Muscle layer of duodenum (tissue), 2 donors: ENCODE results near the gene CAMKK1.
A peak's percentile ranks its signal among the peaks of the same experiment; 100 is the strongest.

Source experiments
- H3K27ac ChIP-seq: one replicate; pipeline ENCODE4 v1.7.0; 2013; ENCODE audit warnings: mild to moderate bottlenecking, low read length
- H3K27me3 ChIP-seq: one replicate; pipeline ENCODE4 v1.7.0; 2013; ENCODE audit warnings: low read depth, mild to moderate bottlenecking, control low read depth, low read length
- H3K36me3 ChIP-seq, 2 donors: one replicate each; pipeline ENCODE4 v1.7.0; 2013; ENCODE audit warnings: low read length in 2 of 2, control low read depth in 1 of 2, mild to moderate bottlenecking in 1 of 2; ENCODE audit not compliant: insufficient read depth in 2 of 2, control insufficient read depth in 1 of 2
- H3K4me1 ChIP-seq, 2 donors: one replicate each; pipeline ENCODE4 v1.7.0; 2013; ENCODE audit warnings: low read length in 2 of 2, mild to moderate bottlenecking in 2 of 2, control low read depth in 1 of 2, moderate library complexity in 1 of 2; ENCODE audit not compliant: insufficient read depth in 2 of 2, control insufficient read depth in 1 of 2
- H3K4me3 ChIP-seq, 2 donors: one replicate each; pipeline ENCODE4 v1.7.0; 2013; ENCODE audit warnings: low read length in 2 of 2, low read depth in 1 of 2, mild to moderate bottlenecking in 1 of 2
- H3K9me3 ChIP-seq, 2 donors: one replicate each; pipeline ENCODE4 v1.7.0; 2013; ENCODE audit warnings: low read length in 2 of 2, control low read depth in 1 of 2, mild to moderate bottlenecking in 1 of 2; ENCODE audit not compliant: control insufficient read depth in 1 of 2
- donor health status: healthy.

Gene CAMKK1

DNA sequence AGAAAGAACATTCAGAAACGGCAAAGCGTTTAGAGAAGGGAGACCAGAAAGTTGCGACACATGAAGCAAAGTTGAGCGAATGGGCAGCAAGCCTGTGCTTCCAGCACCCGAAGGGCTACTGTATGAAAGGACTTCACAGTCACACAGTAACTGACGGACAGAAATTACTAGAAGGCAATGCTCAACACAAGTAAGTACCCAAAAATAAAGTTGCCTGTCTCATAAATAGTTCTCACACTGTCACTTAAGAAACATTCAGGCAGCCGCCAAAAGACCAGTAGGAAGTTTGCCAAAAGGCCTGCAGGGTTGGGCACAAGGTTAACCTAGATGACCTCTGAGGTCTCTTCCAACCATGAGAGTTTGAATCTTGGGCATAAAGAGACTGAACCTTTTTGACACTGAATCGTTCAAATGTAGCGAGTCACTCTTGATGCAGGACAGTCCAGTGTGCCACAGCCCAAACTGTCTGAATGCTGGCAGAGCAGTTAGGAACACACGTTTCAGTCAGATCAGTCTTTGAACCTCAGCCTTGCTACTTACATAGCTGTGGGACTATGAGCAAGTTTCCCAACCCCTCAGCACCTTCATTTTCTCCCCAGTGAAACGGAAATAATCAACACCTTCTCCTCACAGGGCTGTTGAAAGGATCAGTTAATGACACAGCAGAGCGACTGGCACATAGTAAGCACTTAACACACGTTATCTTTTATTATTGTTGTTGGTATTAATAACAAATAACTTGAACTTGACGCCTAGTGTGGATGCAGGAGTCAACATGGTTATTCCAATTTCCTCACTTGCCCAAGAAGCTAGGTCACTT is 57.2 kb downstream of the CAMKK1 start:
- peaks cover 20% of the 10 kb centered on the region in 2 donors for H3K36me3 ChIP-seq

DNA sequence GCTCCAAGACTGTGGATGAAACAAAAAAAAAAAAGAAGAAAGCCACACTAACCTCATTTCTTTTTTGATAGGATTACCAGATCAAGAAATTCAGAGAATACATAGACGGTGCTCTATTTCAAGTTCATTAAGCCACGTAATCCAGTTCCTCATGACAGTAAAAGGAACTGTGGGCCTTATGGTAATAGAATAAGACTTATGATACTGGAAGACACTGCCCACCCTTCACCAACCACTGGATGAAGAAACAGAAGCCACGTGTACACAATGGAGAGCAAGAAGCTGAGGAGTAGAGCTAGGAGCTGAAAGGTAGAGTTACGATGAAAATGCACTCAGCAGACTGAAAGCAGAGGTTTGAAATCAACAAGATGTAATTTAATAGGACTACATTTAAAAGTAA is 58.0 kb downstream of the CAMKK1 start:
- Histone ChIP-seq H3K27ac (no peak overlapping the region), H3K36me3 (peaks cover 18 to 19% of the 10 kb centered on the region in 2 donors), H3K4me1 (no peaks in the 10 kb centered on the region), H3K4me3 (no peak overlapping the region), H3K9me3 (no peaks in the 10 kb centered on the region), H3K27me3 (no peaks in the 10 kb centered on the region)

More for the DNA sequence above, 57.2 kb downstream of the CAMKK1 start:
- Histone ChIP-seq H3K9me3 (no peaks in the 10 kb centered on the region), H3K27ac (no peak overlapping the region), H3K27me3 (no peaks in the 10 kb centered on the region), H3K4me3 (no peak overlapping the region), H3K4me1 (no peaks in the 10 kb centered on the region)

DNA sequence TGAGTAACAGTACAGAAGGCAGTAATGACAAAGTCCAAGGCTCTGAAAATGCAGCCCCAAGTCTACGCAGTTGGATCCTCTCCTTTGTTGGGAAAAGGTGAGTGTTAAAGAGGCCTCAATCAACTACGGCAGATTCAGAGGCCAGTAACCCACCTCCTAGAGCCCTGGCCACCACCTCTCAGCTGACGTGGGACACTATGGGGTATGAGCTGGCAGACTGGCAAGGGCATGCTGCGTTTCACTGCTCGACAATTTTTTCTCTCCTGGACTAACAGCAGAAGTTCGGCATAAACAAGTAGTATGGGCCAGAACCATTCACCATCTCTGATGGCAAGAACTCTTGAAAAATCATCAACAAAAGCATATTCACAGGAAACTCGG is 64.0 kb downstream of the CAMKK1 start:
- no peaks in the 10 kb centered on the region for H3K9me3 ChIP-seq
- peaks cover 5 to 12% of the 10 kb centered on the region in 2 donors for H3K4me1 ChIP-seq
- no peaks in the 10 kb centered on the region for H3K27me3 ChIP-seq
- H3K36me3 ChIP-seq: peaks cover 29 to 32% of the 10 kb centered on the region in 2 donors
- H3K4me3 ChIP-seq: no peak overlapping the region
- peak overlapping the region; percentile 77 for H3K27ac ChIP-seq

DNA sequence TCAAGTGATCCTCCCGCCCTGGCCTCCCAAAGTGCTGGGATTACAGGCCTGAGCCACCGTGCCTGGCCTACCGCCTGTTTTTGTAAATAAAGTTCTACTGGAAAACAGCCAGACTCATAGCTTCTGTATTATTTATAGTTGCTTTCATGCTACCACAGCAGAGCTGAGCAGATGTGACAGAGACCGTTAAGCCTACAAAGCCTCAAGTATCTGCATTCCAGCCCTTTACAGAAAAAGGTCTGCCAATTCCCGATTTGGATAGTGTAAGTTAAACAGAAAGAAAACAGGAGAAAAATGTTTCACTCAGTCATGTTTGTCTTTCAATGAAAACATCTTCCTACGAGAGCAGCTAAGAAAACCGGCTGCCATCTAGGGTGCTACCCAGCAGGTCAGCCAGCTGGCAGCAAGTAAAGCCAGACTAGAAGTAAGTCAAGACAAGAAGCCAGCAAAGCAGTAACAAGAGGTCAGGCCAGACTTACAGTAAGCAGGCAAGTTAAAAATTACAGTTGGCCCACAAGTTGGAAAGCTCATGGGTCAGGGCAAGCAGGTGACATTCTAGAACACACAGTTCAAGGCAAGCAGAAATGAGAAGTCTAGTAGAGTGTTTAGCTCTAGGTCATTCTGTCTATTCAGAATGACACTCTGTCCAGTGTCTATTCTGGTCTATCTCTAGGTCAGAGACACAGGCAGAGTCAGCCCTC is 64.6 kb downstream of the CAMKK1 start:
- peaks cover 5 to 12% of the 10 kb centered on the region in 2 donors for H3K4me1 ChIP-seq
- no peaks in the 10 kb centered on the region for H3K27me3 ChIP-seq
- peak overlapping the region; percentile 52 for H3K27ac ChIP-seq
- H3K4me3 ChIP-seq: no peak overlapping the region
- H3K9me3 ChIP-seq: no peaks in the 10 kb centered on the region
- H3K36me3 ChIP-seq: peaks cover 32 to 33% of the 10 kb centered on the region in 2 donors

DNA sequence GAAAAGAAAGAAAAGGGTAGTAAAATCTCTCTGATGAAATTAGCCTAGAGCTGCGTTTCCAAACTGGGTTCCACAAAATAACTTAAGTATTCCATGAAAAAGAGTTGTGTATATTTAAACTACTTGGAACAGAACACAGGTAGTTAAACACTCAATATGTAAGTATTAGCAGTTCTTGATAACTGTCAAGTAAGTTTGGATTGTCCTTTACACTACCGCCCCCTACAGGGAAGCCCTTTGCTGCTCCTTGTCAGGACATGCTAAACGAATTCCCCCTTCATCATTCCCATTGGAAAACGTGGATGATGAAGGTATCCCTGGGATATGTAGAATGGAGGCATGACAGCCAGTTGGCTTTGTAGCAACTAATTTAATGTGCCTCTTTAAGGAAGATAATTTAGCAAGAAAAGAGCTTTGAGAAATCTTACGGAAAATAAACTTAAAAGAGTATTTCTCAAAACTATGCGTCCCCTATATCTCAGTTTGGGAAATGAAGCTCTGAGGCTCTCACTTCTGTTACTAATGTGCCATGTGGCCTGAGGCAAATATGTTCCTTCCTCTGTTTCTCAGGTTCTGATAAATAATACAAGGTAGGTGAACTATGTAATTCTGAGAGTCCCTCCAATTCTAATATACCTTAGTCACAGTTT is 65.6 kb downstream of the CAMKK1 start:
- H3K36me3 ChIP-seq: peaks cover 37 to 39% of the 10 kb centered on the region in 2 donors

DNA sequence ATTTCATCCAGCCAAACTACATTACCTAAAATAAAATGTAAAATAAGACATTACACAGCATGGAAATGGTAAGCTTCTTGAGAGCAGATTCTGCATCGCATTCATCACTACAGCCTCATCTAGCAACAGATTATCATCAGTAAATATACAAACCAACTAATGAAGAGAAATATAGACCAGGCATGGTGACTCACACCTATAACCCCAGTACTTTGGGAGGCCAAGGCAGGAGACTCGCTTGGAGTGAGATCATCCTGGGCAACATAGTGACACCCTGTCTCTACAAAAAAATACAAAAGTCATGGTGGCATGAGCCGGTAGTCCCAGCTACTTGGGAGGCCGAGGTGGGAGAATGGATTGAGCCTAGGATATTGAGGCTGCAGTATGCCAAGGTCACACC is 66.7 kb downstream of the CAMKK1 start:
- H3K4me1 ChIP-seq: peaks cover 5 to 12% of the 10 kb centered on the region in 2 donors
- H3K9me3 ChIP-seq: no peaks in the 10 kb centered on the region
- no peaks in the 10 kb centered on the region for H3K27me3 ChIP-seq
- H3K4me3 ChIP-seq: no peak overlapping the region
- no peak overlapping the region for H3K27ac ChIP-seq
- peaks cover 46 to 49% of the 10 kb centered on the region in 2 donors for H3K36me3 ChIP-seq

More for the DNA sequence above, 65.6 kb downstream of the CAMKK1 start:
- Histone ChIP-seq H3K27ac (no peak overlapping the region), H3K4me3 (no peak overlapping the region), H3K4me1 (peaks cover 5 to 12% of the 10 kb centered on the region in 2 donors), H3K9me3 (no peaks in the 10 kb centered on the region), H3K27me3 (no peaks in the 10 kb centered on the region)

DNA sequence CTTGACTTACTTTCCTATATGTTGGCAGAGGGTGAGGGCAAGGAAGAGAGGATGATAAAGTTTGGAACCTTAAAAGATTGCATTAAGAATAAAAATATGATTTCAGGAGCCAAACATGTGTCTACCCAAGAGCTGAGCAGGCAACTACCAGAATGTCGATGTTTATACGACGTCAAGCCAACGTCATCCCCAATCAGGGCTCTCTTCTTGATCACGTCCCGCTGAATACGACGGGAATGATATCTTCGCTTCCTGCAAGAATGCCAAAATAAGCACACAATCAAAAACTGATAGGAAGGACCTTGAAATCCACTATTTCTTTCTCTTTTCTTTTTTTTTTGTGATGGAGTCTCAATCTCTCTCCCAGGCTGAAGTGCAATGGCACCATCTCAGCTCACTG is 71.8 kb downstream of the CAMKK1 start:
- Histone ChIP-seq H3K9me3 (no peaks in the 10 kb centered on the region), H3K27me3 (no peaks in the 10 kb centered on the region), H3K4me3 (no peak overlapping the region), H3K27ac (no peak overlapping the region), H3K36me3 (peaks cover 65 to 70% of the 10 kb centered on the region in 2 donors), H3K4me1 (no peaks in the 10 kb centered on the region)

DNA sequence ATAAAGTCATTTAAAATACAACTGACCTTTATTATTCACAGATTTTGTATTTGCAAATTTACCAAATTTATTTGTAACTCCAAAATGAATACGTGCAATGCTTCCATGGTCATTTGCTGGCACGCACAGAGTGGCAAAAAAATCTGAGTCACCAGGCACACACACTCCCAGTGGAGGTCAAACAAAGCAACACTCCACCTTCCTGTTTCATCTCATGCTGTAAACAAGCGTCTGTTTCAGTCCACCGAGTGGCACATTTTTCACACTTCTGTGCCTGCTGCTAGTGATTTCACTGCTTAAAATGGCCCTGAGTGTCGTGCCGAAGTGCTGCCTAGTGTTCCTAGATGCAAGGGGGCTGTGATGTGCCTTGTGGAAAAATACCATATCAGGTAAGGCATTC is 74.1 kb downstream of the CAMKK1 start:
- Histone ChIP-seq H3K9me3 (no peaks in the 10 kb centered on the region), H3K36me3 (peaks cover 69 to 71% of the 10 kb centered on the region in 2 donors), H3K4me3 (no peak overlapping the region), H3K27me3 (no peaks in the 10 kb centered on the region), H3K27ac (no peak overlapping the region), H3K4me1 (no peaks in the 10 kb centered on the region)

DNA sequence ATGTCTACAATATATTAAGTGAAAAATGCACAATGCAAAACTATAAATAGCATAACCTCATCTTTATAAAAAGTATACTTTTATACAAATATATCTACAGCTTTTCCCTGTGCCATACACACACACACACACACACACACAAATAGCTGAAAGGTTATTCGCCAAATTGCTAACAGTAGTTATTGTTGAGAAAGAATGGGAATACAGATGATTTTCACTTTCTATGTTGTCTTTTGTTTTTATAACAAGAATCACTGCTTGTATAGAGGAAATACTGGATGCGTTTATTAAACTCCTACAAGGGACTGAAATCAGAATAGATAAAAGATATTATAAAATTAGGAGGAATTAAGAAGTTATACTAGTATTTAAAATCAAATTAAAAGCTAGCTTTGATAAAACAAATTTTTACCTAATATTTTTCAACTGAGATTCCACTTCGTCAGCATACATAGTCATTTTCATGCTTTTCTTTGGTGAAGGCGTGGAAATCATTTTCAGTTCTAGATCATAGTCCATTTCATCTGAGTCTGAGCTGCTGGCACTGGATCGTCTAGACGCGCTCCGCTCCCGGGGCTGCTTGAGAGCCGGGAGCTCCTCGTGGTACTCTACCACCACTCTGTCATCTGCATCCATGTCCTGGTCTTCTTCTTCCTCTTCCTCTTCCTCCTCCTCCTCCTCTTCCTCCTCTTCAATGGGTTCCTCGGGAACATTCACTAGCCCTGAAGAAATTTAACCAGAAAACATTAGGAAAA is 74.8 kb downstream of the CAMKK1 start:
- H3K4me3 ChIP-seq: no peak overlapping the region
- no peak overlapping the region for H3K27ac ChIP-seq
- peaks cover 70 to 72% of the 10 kb centered on the region in 2 donors for H3K36me3 ChIP-seq
- no peaks in the 10 kb centered on the region for H3K4me1 ChIP-seq
- no peaks in the 10 kb centered on the region for H3K9me3 ChIP-seq
- no peaks in the 10 kb centered on the region for H3K27me3 ChIP-seq

DNA sequence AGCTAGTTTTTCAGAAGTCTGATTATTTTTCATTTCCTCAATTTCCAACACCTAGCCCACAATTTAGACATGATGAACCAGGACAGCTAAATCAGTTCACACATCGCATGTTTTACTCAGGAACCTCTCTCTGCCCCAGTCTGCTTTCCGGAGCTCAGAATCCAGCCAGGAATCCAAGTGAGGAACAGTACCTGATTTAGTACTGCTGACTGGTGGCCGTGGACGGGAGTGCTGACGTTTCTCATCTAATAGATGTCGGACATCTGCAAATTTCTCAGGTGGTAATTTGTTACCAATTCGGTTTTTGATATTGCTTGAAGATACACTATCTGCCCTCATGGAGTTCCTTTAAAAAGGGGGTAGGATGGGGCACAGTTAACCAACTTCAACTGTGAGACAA is 76.9 kb downstream of the CAMKK1 start:
- Histone ChIP-seq H3K4me3 (no peak overlapping the region), H3K4me1 (no peaks in the 10 kb centered on the region), H3K9me3 (no peaks in the 10 kb centered on the region), H3K27ac (no peak overlapping the region), H3K27me3 (no peaks in the 10 kb centered on the region), H3K36me3 (peaks cover 70% of the 10 kb centered on the region in 2 donors)

DNA sequence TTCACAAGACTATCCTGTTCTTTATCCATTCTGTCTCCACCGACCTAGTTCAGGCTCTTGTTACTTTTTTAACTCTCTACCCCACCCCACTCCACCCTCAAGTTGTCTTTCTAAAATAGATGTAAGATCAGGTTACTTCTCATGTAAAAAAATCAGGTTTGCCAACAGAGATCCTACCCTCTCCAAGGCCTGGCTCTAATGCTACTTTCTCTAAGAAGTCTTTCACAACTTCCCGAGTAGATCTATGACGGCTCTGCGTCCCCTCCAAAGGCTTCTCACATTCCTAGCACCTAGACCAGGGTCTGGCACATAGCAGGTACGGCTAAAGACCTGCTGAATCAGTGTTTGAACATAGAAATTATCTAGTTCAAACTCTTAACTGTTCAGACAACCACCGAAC is 77.7 kb downstream of the CAMKK1 start:
- Histone ChIP-seq H3K4me1 (no peaks in the 10 kb centered on the region), H3K27ac (no peak overlapping the region), H3K4me3 (no peak overlapping the region), H3K9me3 (no peaks in the 10 kb centered on the region), H3K36me3 (peaks cover 71 to 76% of the 10 kb centered on the region in 2 donors), H3K27me3 (no peaks in the 10 kb centered on the region)
